Body of pancreas (tissue), 4 donors: Measurements from ENCODE around the gene LRRC47. TPM values are rescaled to one million over a fixed set of nuclear protein-coding genes. Genes with fewer than 3 reads are reported as not detected.

Experiments used
- ATAC-seq: fragments of 150-250 bp; one replicate; pipeline ENCODE4 v1.9.1; 2016
- DNase-seq, 4 donors: peaks; one replicate each; pipeline ENCODE4 v3.0.0-alpha.2; 2019
- H3K27ac ChIP-seq, 4 donors: fragments of 200-600 bp; sonication (generic); 1 replicate in 3 of 4; 2 replicates in 1 of 4; pipeline versions ENCODE4 v1.5.1 to v1.6.1; 2016 to 2019; ENCODE audit warnings: mild to moderate bottlenecking in 1 of 4, mixed read lengths in 1 of 4, moderate library complexity in 1 of 4
- H3K27me3 ChIP-seq, 2 donors: fragments of 200-600 bp; sonication (generic); one replicate each; pipeline ENCODE4 v1.6.0; 2016; ENCODE audit warnings: mild to moderate bottlenecking in 1 of 2
- H3K36me3 ChIP-seq, 2 donors: fragments of 200-600 bp; sonication (generic); replicated peaks in 1 of 2; 2 replicates each; pipeline ENCODE4 v1.5.1; 2016; ENCODE audit warnings: low read depth in 2 of 2; ENCODE audit not compliant: insufficient read depth in 1 of 2
- H3K4me1 ChIP-seq: fragments of 200-600 bp; sonication (generic); one replicate; pipeline ENCODE4 v1.6.0; 2016
- H3K4me3 ChIP-seq, 2 donors: fragments of 200-600 bp; sonication (generic); 1 replicate in 1 of 2; 2 replicates in 1 of 2; pipeline ENCODE4 v1.5.1; 2016 to 2019
- H3K9me3 ChIP-seq, 3 donors: fragments of 200-600 bp; sonication (generic); 1 replicate in 2 of 3; 2 replicates in 1 of 3; pipeline ENCODE4 v1.5.1; 2016
- POLR2A ChIP-seq, 3 donors: fragments of 450-650 bp; IDR thresholded peaks; one replicate each; pipeline ENCODE4 v1.6.1; 2016; ENCODE audit warnings: antibody characterized with exemption in 3 of 3, mild to moderate bottlenecking in 2 of 3
- WGBS, 2 donors: methylation state at CpG; one replicate each; pipeline ENCODE4 v1.1.5; 2017; 5-methylcytosine and 5-hydroxymethylcytosine counted together
- intact Hi-C: fragments of 100-400 bp; cut with DNase I; formaldehyde crosslinking; loops from one replicate; pipeline ENCODE4 v1.15.1; 2023
- total RNA-seq, 2 donors: library from RNA; depleted of rRNA; stranded (reverse); fragments of >200 nt; gene quantifications; one replicate each; pipeline ENCODE4 v1.1.0, GENCODE V29; 2016
- TF ChIP-seq, protein P1 (sequence below), 7 experiments: fragments of 450-650 bp in 4 of 7; fragments of 200-600 bp in 3 of 7; sonication (generic) in 3 of 7; IDR thresholded peaks; one replicate each; pipeline ENCODE4 v1.5.1; 2016 to 2019; ENCODE audit warnings: antibody characterized with exemption in 7 of 7

Gene LRRC47
- total RNA-seq, 2 donors from 2014 or later = 40.0 to 49.4 TPM

GRCh38 chr1:3742439-3743298, 53.6 kb downstream of the LRRC47 start:
- TF ChIP-seq POLR2A (IDR thresholded peaks at IDR 0.05) = no peak
- TF ChIP-seq, protein P1, sequence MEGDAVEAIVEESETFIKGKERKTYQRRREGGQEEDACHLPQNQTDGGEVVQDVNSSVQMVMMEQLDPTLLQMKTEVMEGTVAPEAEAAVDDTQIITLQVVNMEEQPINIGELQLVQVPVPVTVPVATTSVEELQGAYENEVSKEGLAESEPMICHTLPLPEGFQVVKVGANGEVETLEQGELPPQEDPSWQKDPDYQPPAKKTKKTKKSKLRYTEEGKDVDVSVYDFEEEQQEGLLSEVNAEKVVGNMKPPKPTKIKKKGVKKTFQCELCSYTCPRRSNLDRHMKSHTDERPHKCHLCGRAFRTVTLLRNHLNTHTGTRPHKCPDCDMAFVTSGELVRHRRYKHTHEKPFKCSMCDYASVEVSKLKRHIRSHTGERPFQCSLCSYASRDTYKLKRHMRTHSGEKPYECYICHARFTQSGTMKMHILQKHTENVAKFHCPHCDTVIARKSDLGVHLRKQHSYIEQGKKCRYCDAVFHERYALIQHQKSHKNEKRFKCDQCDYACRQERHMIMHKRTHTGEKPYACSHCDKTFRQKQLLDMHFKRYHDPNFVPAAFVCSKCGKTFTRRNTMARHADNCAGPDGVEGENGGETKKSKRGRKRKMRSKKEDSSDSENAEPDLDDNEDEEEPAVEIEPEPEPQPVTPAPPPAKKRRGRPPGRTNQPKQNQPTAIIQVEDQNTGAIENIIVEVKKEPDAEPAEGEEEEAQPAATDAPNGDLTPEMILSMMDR (IDR thresholded peaks at IDR 0.05) = no peak
- no peaks in the 10 kb centered on the region for H3K27me3 ChIP-seq
- DNase-seq (no peak), ATAC-seq (no peak)
- intact Hi-C loops = no loop called here
- WGBS, 2 donors = 80 to 87% methylated on average over 21 to 22 of the region's 24 CpGs
- H3K4me3 ChIP-seq = no peak overlapping the region
- H3K36me3 ChIP-seq = peaks cover 0 to 8% of the 10 kb centered on the region in 2 donors
- H3K9me3 ChIP-seq = no peaks in the 10 kb centered on the region
- peaks cover 26% of the 10 kb centered on the region for H3K4me1 ChIP-seq
- H3K27ac ChIP-seq = no peak overlapping the region

- Histone ChIP-seq H3K9me3 (no peaks in the 10 kb centered on the region), H3K4me1 (peaks cover 24% of the 10 kb centered on the region), H3K36me3 (peaks cover 0 to 8% of the 10 kb centered on the region in 2 donors), H3K27me3 (no peaks in the 10 kb centered on the region), H3K27ac (no peak overlapping the region), H3K4me3 (no peak overlapping the region)
- DNase-seq (no peak), ATAC-seq (no peak)
- WGBS, 2 donors = 92 to 97% methylated on average over 17 to 21 of the region's 22 CpGs
- no peak for TF ChIP-seq POLR2A (IDR thresholded peaks at IDR 0.05)
- TF ChIP-seq, protein P1 (IDR thresholded peaks at IDR 0.05) = no peak
- intact Hi-C loops = no loop called here
Observed at GRCh38 chr1:3741566-3742438, 54.5 kb downstream of the LRRC47 start.

DNA sequence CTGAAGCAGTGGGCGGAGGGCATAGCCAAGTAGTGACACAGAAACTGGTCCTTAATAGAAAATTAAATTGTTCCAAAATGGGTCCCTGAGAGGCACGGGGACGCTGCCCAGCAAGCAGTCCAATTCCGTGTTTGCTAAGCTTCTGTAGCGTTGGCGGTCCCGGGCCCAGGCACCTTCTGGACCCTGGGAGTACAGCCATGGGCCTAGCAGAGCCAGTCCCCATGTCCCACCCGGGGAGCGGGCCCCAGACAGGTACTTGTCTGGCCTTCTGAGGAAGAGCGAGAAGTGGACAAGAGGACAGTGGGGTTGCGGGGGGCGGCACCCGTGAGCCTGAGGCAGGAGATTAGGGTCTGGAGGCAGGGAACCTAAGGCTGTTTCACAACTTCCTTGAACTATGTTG, 55.5 kb downstream of the LRRC47 start:
- intact Hi-C loops = no loop called here
- Histone ChIP-seq H3K27ac (no peak overlapping the region), H3K36me3 (peaks cover 0 to 8% of the 10 kb centered on the region in 2 donors), H3K4me3 (no peak overlapping the region), H3K9me3 (no peaks in the 10 kb centered on the region), H3K4me1 (peaks cover 14% of the 10 kb centered on the region), H3K27me3 (no peaks in the 10 kb centered on the region)
- DNase-seq (no peak), ATAC-seq (no peak)
- TF ChIP-seq, protein P1 (IDR thresholded peaks at IDR 0.05) = no peak
- no peak for TF ChIP-seq POLR2A (IDR thresholded peaks at IDR 0.05)
- WGBS, 2 donors = 89 to 95% methylated on average over 9 to 13 of the region's 13 CpGs

- Histone ChIP-seq H3K9me3 (no peaks in the 10 kb centered on the region), H3K36me3 (peaks cover 0 to 8% of the 10 kb centered on the region in 2 donors), H3K27me3 (no peaks in the 10 kb centered on the region), H3K27ac (no peak overlapping the region), H3K4me1 (peaks cover 7% of the 10 kb centered on the region), H3K4me3 (no peak overlapping the region)
- intact Hi-C loops = no loop called here
- TF ChIP-seq, protein P1 (IDR thresholded peaks at IDR 0.05) = no peak
- TF ChIP-seq POLR2A (IDR thresholded peaks at IDR 0.05) = no peak
- WGBS, 2 donors = 84 to 91% methylated on average over 9 of the region's 9 CpGs
- ATAC-seq (no peak), DNase-seq (no peak)
Observed at GRCh38 chr1:3740042-3740441, 56.3 kb downstream of the LRRC47 start.
